ENCODE measurements around the gene PPP1R9A.
A peak's percentile ranks its signal among the peaks of the same experiment; 100 is the strongest.

The PPP1R9A gene

GRCh38 chr7:95262875-95263274 lies 355.5 kb downstream of the PPP1R9A start:
- DNase-seq (ENCODE audit: insufficient read length, low spot score) (no peak), FAIRE-seq (no peak)
- no peak for TF ChIP-seq POLR2A (IDR thresholded peaks at IDR 0.05; ENCODE audit: low read depth, low read length)

GRCh38 chr7:95263785-95264362 lies 356.5 kb downstream of the PPP1R9A start:
- DNase-seq (ENCODE audit: insufficient read length, low spot score) (no peak), FAIRE-seq (no peak)
- TF ChIP-seq POLR2A (IDR thresholded peaks at IDR 0.05; ENCODE audit: low read depth, low read length): no peak

DNA sequence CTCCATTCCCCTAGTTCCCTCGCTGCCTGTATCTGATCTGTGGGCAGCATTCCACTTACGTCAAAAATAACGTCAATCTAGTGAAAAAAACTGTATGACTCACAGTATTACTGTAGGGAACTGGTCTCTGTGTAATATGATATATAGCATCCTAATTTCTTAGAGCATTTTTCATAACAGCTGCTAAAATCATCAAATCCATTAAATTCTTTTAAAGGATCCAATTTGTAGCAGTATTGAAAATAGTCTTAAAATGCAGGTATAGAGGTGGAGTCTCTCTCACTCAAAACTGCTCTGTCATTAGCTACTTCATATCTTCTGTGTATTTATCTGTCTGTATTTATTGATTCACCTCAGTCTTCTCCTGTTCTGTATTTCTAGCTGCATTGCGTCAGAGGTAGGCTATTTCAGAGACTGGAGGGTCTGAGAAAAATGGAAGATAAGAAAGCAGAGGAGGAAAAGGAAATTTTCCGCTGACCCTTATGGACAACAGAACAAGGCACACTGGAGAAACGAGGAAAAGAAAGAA lies 357.0 kb downstream of the PPP1R9A start:
- DNase-seq (ENCODE audit: insufficient read length, low spot score) (no peak), FAIRE-seq (no peak)
- no peak for TF ChIP-seq POLR2A (IDR thresholded peaks at IDR 0.05; ENCODE audit: low read depth, low read length)

GRCh38 chr7:95265634-95266033 lies 358.2 kb downstream of the PPP1R9A start:
- FAIRE-seq: no peak
- TF ChIP-seq POLR2A (IDR thresholded peaks at IDR 0.05; ENCODE audit: low read depth, low read length): no peak
- DNase-seq (ENCODE audit: insufficient read length, low spot score): no peak

- no peak for TF ChIP-seq POLR2A (IDR thresholded peaks at IDR 0.05; ENCODE audit: low read depth, low read length)
- no peak for DNase-seq (ENCODE audit: insufficient read length, low spot score)
- peak; percentile 15 for FAIRE-seq
These were observed 360.4 kb downstream of the PPP1R9A start for GRCh38 chr7:95267754-95268153.

DNA sequence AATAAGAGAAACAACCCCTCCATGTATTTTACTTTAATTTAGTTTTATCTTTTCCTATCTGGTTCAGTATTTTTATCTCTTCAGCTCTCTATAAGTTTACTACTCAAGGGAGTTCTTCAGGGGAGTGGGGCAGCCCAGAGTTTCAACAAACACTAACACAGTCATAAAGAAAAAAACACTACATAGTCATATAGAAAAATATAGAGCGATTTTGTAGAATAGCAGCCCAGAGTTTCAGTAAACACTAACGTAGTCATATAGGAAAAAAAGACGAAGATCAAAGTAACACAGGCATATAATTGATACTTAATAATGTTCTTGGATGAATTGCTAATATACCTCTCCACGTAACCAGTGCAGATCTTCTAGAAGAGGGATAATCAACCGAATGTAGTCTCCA lies 362.2 kb downstream of the PPP1R9A start:
- TF ChIP-seq POLR2A (IDR thresholded peaks at IDR 0.05; ENCODE audit: low read depth, low read length): no peak
- FAIRE-seq (no peak), DNase-seq (ENCODE audit: insufficient read length, low spot score) (no peak)

- no peak for DNase-seq (ENCODE audit: insufficient read length, low spot score)
- no peak for TF ChIP-seq POLR2A (IDR thresholded peaks at IDR 0.05; ENCODE audit: low read depth, low read length)
- no peak for FAIRE-seq
These were observed 368.7 kb downstream of the PPP1R9A start for GRCh38 chr7:95276114-95276513.

GRCh38 chr7:95279417-95279816 lies 372.0 kb downstream of the PPP1R9A start:
- FAIRE-seq (no peak), DNase-seq (ENCODE audit: insufficient read length, low spot score) (no peak)
- no peak for TF ChIP-seq POLR2A (IDR thresholded peaks at IDR 0.05; ENCODE audit: low read depth, low read length)

DNA sequence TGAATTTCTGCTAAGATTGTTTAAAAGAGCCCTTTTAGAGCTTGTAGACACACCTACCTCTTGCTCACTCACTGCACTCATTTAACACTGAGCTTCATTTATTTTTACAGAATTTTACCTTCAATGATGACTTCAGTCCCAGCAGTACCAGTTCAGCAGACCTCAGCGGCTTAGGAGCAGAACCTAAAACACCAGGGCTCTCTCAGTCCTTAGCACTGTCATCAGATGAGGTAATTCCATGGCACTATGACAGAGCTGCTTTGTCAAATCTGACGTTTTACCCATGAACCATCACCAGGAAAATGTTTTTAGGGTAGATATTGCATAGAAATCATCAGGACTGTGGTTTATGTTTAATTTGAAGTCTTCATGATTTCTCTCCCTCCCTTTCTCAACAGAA lies 378.7 kb downstream of the PPP1R9A start:
- DNase-seq (ENCODE audit: insufficient read length, low spot score) (no peak), FAIRE-seq (no peak)
- no peak for TF ChIP-seq POLR2A (IDR thresholded peaks at IDR 0.05; ENCODE audit: low read depth, low read length)

- no peak for DNase-seq (ENCODE audit: insufficient read length, low spot score)
- no peak for TF ChIP-seq POLR2A (IDR thresholded peaks at IDR 0.05; ENCODE audit: low read depth, low read length)
- FAIRE-seq: no peak
These were observed 382.9 kb downstream of the PPP1R9A start for GRCh38 chr7:95290166-95290830.

DNA sequence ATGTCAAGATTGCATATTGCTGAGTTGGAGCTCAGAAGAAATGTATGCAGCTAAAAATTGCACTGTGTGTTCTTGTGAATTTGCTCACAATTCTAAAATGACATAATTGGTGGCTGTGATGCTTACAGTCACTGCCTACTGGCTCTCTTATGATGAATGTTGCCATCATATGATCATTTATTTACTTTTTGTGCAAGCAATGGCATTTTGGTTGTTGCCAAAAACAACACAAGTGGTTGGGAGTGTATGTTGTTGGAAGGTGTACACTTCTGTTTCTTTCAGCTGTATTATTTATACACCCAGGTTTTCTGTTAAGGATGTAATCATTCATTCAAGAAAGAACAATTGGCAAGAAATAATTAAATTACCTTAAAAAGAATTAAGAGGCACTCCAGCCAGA lies 388.0 kb downstream of the PPP1R9A start:
- DNase-seq (ENCODE audit: insufficient read length, low spot score) (no peak), FAIRE-seq (no peak)
- TF ChIP-seq POLR2A (IDR thresholded peaks at IDR 0.05; ENCODE audit: low read depth, low read length): no peak

DNA sequence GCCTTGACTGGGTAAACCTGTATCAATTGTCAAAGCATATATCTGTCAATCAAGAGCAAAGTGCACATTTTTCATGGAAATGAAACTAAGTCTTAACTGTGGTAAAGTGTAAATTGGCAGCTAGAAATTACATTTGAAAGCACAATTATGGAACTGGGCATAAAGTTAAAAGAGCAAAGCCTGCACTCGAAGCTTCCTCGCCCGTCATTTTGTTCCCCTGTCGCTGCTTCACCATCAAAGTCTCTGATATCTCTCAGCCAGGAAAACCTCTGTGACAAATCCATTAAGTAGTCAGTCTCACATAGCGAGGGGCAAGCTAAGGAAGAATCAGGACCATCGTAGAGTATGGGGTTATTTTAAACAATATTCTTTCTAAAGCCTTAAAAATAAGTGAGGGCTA lies 389.1 kb downstream of the PPP1R9A start:
- DNase-seq (ENCODE audit: insufficient read length, low spot score) (no peak), FAIRE-seq (no peak)
- TF ChIP-seq POLR2A (IDR thresholded peaks at IDR 0.05; ENCODE audit: low read depth, low read length): no peak

DNA sequence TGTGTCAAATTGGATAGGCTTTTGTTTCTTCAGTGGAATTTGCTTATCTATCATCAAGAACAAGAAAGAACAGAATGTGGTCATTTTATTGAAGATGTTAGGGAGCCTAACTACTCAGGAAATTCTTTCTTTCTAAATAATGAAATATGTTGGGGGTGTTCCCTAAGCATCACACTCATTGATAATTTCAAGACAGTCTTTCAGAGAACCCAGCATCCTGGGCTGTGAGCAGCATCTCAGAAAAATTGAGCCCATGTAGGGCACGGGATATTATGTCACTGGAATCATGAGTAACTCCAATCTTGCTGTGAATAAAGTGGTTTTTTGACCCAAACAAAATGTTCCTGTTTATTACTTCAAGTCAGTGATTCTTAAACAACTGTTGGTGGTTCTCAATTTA lies 389.6 kb downstream of the PPP1R9A start:
- DNase-seq (ENCODE audit: insufficient read length, low spot score): no peak
- TF ChIP-seq POLR2A (IDR thresholded peaks at IDR 0.05; ENCODE audit: low read depth, low read length): no peak
- FAIRE-seq: no peak

DNA sequence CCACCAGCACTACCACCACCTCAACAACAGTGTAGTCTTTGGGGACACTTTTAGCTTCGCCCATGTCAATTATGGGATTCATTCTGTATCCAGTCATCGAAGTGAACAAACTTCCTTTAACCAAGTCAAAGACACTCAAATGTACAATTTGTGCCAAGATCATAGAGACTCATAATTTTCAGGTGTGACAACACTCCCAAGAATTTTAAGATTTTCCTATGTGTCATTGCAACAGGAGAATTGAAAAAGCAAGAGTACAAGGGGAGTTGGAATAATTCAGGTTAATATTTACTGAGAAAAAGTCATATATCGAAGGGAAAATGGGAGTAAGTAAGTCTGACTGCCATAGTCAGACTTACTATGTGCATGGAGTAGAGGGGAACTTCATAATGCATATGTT lies 390.7 kb downstream of the PPP1R9A start:
- no peak for FAIRE-seq
- TF ChIP-seq POLR2A (IDR thresholded peaks at IDR 0.05; ENCODE audit: low read depth, low read length): no peak
- no peak for DNase-seq (ENCODE audit: insufficient read length, low spot score)
